GM23338 (cell line): Measurements from ENCODE around the gene ATP12A. TPM values are rescaled to one million over a fixed set of nuclear protein-coding genes. Genes with fewer than 3 reads are reported as not detected.

ENCODE experiments used
- ATAC-seq: fragments of 200-7000 bp; cut with Tn5 transposase; 3 replicates; pipeline ENCODE4 v1.9.1; 2020
- DNase-seq: peaks from one replicate; pipeline ENCODE4 v3.0.0-alpha.2; 2015; ENCODE audit warnings: low spot score
- H2AFZ ChIP-seq: fragments of 200-600 bp; sonication (generic); 2 replicates; pipeline ENCODE4 v1.8.0; 2016; ENCODE audit warnings: antibody characterized with exemption, mild to moderate bottlenecking, moderate library complexity
- H3F3A ChIP-seq: fragments of 200-600 bp; sonication (generic); replicated peaks from 2 replicates; pipeline ENCODE4 v1.8.0; 2017; ENCODE audit warnings: antibody characterized with exemption, mixed run types, low read depth
- H3K27ac ChIP-seq: fragments of 200-600 bp; sonication (generic); 2 replicates; pipeline ENCODE4 v1.6.1; 2016; ENCODE audit warnings: low read depth
- H3K27me3 ChIP-seq: fragments of 200-600 bp; sonication (generic); 2 replicates; pipeline ENCODE4 v1.8.0; 2016; ENCODE audit warnings: mild to moderate bottlenecking, mixed run types, moderate library complexity; ENCODE audit not compliant: insufficient read depth
- H3K36me3 ChIP-seq: fragments of 200-600 bp; sonication (generic); 2 replicates; pipeline ENCODE4 v1.8.0; 2016; ENCODE audit warnings: mild to moderate bottlenecking; ENCODE audit not compliant: insufficient read depth
- H3K4me1 ChIP-seq: fragments of 200-600 bp; sonication (generic); 2 replicates; pipeline ENCODE4 v1.8.0; 2016; ENCODE audit warnings: mild to moderate bottlenecking, moderate library complexity; ENCODE audit not compliant: insufficient read depth
- H3K4me2 ChIP-seq: fragments of 200-600 bp; sonication (generic); 2 replicates; pipeline ENCODE4 v1.7.1; 2017; ENCODE audit warnings: mixed run types
- H3K4me3 ChIP-seq: fragments of 200-600 bp; sonication (generic); 2 replicates; pipeline ENCODE4 v1.6.1; 2016; ENCODE audit warnings: mixed run types
- H3K79me2 ChIP-seq: fragments of 200-600 bp; sonication (generic); replicated peaks from 2 replicates; pipeline ENCODE4 v1.8.0; 2017; ENCODE audit warnings: mild to moderate bottlenecking; ENCODE audit not compliant: insufficient read depth
- H3K9me2 ChIP-seq: fragments of 200-600 bp; sonication (generic); 2 replicates; pipeline ENCODE4 v1.8.0; 2017; ENCODE audit not compliant: insufficient read depth
- H4K20me1 ChIP-seq: fragments of 200-600 bp; sonication (generic); replicated peaks from 2 replicates; pipeline ENCODE4 v1.8.0; 2017; ENCODE audit warnings: mild to moderate bottlenecking; ENCODE audit not compliant: insufficient read depth
- H3K27ac Mint-ChIP-seq: 2 replicates; pipeline ENCODE4 v1.8.0; 2020; ENCODE audit warnings: inconsistent platforms, mild to moderate bottlenecking, moderate library complexity, mixed read lengths
- H3K27me3 Mint-ChIP-seq: 3 replicates; pipeline ENCODE4 v1.8.0; 2022; ENCODE audit warnings: low read depth, mild to moderate bottlenecking, moderate library complexity, mixed read lengths, inconsistent platforms; ENCODE audit not compliant: insufficient read depth, poor library complexity
- H3K36me3 Mint-ChIP-seq: 3 replicates; pipeline ENCODE4 v1.8.0; 2021; ENCODE audit warnings: low read depth, mild to moderate bottlenecking, inconsistent platforms, moderate library complexity, mixed read lengths
- H3K4me1 Mint-ChIP-seq: 3 replicates; pipeline ENCODE4 v1.8.0; 2020; ENCODE audit warnings: mild to moderate bottlenecking, inconsistent platforms, mixed read lengths
- H3K4me3 Mint-ChIP-seq: 3 replicates; pipeline ENCODE4 v1.8.0; 2021; ENCODE audit warnings: moderate library complexity, mild to moderate bottlenecking, inconsistent platforms, mixed read lengths
- H3K9me3 Mint-ChIP-seq: 3 replicates; pipeline ENCODE4 v1.8.0; 2020; ENCODE audit warnings: moderate library complexity, mild to moderate bottlenecking, inconsistent platforms, mixed read lengths
- CREB1 ChIP-seq: fragments of 250-450 bp; sonication (Bioruptor Pico); IDR thresholded peaks from 2 replicates; pipeline ENCODE4 v1.5.0; 2020; ENCODE audit warnings: low read depth, mild to moderate bottlenecking, moderate library complexity
- ETS1 ChIP-seq: IDR thresholded peaks from 2 replicates; pipeline ENCODE4 v1.6.1; 2016; ENCODE audit warnings: antibody characterized with exemption
- EZH2 ChIP-seq: fragments of 200-600 bp; sonication (generic); IDR thresholded peaks from one replicate; pipeline ENCODE4 v1.8.0; 2017; ENCODE audit warnings: antibody characterized with exemption, mild to moderate bottlenecking, low read depth; ENCODE audit not compliant: unreplicated experiment
- EZH2phosphoT487 ChIP-seq: fragments of 200-600 bp; sonication (generic); IDR thresholded peaks from one replicate; pipeline ENCODE4 v1.8.1; 2018; ENCODE audit warnings: antibody characterized with exemption; ENCODE audit not compliant: unreplicated experiment
- JUNB ChIP-seq: IDR thresholded peaks from one replicate; pipeline ENCODE4 v1.6.1; 2016; ENCODE audit warnings: antibody characterized with exemption; ENCODE audit not compliant: unreplicated experiment
- NANOG ChIP-seq: IDR thresholded peaks from 2 replicates; pipeline ENCODE4 v1.6.1; 2016; ENCODE audit warnings: antibody characterized with exemption, borderline replicate concordance
- POLR2AphosphoS5 ChIP-seq: IDR thresholded peaks from 2 replicates; pipeline ENCODE4 v1.6.1; 2016; ENCODE audit warnings: antibody characterized with exemption, low read depth
- STAT1 ChIP-seq: IDR thresholded peaks from one replicate; pipeline ENCODE4 v1.6.1; 2016; ENCODE audit warnings: antibody characterized with exemption; ENCODE audit not compliant: unreplicated experiment
- ZNF114 ChIP-seq: fragments of 250-450 bp; sonication (Bioruptor Pico); IDR thresholded peaks from 2 replicates; pipeline ENCODE4 v1.5.0; 2020; ENCODE audit warnings: mild to moderate bottlenecking, moderate library complexity
- polyA plus RNA-seq: library from polyadenylated mRNA; unstranded; fragments of >200 nt; fragmentation: Nextera tagmentation; extraction: Ambion mirVana; gene quantifications from 2 replicates; pipeline ENCODE4 v1.2.1, GENCODE V29; 2016
- total RNA-seq: library from RNA; depleted of rRNA; stranded (reverse); fragments of >200 nt; shearing (Covaris generic); gene quantifications from 2 replicates; pipeline ENCODE4 v1.2.3, GENCODE V29; 2014
- TF ChIP-seq, protein P1 (sequence below): fragments of 250-450 bp; sonication (Bioruptor Pico); IDR thresholded peaks from 2 replicates; pipeline ENCODE4 v1.5.0; 2020; ENCODE audit warnings: mild to moderate bottlenecking, moderate library complexity
- TF ChIP-seq, protein P2 (sequence below): IDR thresholded peaks from one replicate; pipeline ENCODE4 v1.6.1; 2018; ENCODE audit warnings: antibody characterized with exemption; ENCODE audit not compliant: unreplicated experiment

The ATP12A gene
- total and polyA plus RNA-seq, 2 experiments from 2014 or later, result 0.40 to 1.0 TPM

DNA sequence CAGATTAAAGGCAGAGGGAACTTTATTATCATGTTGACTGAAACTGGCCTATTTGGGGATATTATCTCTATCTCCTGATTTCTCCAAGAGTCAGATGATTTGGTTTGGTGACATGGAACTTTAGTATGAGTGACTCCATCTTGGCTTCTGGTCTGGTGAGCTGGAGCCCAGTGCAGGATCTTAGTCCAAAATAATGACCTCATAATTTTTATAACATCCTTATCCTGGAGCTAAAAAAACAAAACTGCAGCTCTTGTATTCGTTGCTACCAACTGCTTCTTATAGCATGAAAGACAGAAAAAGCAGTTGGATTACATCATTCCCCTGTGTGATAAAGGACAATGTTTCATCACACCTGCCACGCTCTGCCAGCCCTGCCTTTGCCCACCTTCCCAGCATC, 44.5 kb downstream of the ATP12A start (continued):
- TF ChIP-seq, protein P1, sequence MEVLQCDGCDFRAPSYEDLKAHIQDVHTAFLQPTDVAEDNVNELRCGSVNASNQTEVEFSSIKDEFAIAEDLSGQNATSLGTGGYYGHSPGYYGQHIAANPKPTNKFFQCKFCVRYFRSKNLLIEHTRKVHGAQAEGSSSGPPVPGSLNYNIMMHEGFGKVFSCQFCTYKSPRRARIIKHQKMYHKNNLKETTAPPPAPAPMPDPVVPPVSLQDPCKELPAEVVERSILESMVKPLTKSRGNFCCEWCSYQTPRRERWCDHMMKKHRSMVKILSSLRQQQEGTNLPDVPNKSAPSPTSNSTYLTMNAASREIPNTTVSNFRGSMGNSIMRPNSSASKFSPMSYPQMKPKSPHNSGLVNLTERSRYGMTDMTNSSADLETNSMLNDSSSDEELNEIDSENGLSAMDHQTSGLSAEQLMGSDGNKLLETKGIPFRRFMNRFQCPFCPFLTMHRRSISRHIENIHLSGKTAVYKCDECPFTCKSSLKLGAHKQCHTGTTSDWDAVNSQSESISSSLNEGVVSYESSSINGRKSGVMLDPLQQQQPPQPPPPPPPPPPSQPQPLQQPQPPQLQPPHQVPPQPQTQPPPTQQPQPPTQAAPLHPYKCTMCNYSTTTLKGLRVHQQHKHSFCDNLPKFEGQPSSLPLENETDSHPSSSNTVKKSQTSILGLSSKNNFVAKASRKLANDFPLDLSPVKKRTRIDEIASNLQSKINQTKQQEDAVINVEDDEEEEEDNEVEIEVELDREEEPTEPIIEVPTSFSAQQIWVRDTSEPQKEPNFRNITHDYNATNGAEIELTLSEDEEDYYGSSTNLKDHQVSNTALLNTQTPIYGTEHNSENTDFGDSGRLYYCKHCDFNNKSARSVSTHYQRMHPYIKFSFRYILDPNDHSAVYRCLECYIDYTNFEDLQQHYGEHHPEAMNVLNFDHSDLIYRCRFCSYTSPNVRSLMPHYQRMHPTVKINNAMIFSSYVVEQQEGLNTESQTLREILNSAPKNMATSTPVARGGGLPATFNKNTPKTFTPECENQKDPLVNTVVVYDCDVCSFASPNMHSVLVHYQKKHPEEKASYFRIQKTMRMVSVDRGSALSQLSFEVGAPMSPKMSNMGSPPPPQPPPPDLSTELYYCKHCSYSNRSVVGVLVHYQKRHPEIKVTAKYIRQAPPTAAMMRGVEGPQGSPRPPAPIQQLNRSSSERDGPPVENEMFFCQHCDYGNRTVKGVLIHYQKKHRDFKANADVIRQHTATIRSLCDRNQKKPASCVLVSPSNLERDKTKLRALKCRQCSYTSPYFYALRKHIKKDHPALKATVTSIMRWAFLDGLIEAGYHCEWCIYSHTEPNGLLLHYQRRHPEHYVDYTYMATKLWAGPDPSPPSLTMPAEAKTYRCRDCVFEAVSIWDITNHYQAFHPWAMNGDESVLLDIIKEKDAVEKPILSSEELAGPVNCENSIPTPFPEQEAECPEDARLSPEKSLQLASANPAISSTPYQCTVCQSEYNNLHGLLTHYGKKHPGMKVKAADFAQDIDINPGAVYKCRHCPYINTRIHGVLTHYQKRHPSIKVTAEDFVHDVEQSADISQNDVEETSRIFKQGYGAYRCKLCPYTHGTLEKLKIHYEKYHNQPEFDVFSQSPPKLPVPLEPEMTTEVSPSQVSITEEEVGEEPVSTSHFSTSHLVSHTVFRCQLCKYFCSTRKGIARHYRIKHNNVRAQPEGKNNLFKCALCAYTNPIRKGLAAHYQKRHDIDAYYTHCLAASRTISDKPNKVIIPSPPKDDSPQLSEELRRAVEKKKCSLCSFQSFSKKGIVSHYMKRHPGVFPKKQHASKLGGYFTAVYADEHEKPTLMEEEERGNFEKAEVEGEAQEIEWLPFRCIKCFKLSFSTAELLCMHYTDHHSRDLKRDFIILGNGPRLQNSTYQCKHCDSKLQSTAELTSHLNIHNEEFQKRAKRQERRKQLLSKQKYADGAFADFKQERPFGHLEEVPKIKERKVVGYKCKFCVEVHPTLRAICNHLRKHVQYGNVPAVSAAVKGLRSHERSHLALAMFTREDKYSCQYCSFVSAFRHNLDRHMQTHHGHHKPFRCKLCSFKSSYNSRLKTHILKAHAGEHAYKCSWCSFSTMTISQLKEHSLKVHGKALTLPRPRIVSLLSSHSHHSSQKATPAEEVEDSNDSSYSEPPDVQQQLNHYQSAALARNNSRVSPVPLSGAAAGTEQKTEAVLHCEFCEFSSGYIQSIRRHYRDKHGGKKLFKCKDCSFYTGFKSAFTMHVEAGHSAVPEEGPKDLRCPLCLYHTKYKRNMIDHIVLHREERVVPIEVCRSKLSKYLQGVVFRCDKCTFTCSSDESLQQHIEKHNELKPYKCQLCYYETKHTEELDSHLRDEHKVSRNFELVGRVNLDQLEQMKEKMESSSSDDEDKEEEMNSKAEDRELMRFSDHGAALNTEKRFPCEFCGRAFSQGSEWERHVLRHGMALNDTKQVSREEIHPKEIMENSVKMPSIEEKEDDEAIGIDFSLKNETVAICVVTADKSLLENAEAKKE (CRISPR knock-in tag), result no peak

- Histone ChIP-seq H3F3A (no peaks in the 10 kb centered on the region), H3K4me2 (no peak overlapping the region), H3K36me3 (no peaks in the 10 kb centered on the region), H3K4me3 (no peak overlapping the region), H4K20me1 (no peaks in the 10 kb centered on the region), H3K27me3 (no peaks in the 10 kb centered on the region), H3K4me1 (no peaks in the 10 kb centered on the region), H3K79me2 (no peaks in the 10 kb centered on the region), H2AFZ (no peak overlapping the region), H3K9me2 (no peaks in the 10 kb centered on the region), H3K27ac (no peak overlapping the region)
- Mint-ChIP-seq H3K9me3 (no peaks in the 10 kb centered on the region; the same call in 2 of the 3 replicates), H3K36me3 (no peaks in the 10 kb centered on the region), H3K4me1 (no peaks in the 10 kb centered on the region), H3K27ac (no peak overlapping the region), H3K4me3 (no peak overlapping the region), H3K27me3 (no peaks in the 10 kb centered on the region)
- TF ChIP-seq, protein P2, sequence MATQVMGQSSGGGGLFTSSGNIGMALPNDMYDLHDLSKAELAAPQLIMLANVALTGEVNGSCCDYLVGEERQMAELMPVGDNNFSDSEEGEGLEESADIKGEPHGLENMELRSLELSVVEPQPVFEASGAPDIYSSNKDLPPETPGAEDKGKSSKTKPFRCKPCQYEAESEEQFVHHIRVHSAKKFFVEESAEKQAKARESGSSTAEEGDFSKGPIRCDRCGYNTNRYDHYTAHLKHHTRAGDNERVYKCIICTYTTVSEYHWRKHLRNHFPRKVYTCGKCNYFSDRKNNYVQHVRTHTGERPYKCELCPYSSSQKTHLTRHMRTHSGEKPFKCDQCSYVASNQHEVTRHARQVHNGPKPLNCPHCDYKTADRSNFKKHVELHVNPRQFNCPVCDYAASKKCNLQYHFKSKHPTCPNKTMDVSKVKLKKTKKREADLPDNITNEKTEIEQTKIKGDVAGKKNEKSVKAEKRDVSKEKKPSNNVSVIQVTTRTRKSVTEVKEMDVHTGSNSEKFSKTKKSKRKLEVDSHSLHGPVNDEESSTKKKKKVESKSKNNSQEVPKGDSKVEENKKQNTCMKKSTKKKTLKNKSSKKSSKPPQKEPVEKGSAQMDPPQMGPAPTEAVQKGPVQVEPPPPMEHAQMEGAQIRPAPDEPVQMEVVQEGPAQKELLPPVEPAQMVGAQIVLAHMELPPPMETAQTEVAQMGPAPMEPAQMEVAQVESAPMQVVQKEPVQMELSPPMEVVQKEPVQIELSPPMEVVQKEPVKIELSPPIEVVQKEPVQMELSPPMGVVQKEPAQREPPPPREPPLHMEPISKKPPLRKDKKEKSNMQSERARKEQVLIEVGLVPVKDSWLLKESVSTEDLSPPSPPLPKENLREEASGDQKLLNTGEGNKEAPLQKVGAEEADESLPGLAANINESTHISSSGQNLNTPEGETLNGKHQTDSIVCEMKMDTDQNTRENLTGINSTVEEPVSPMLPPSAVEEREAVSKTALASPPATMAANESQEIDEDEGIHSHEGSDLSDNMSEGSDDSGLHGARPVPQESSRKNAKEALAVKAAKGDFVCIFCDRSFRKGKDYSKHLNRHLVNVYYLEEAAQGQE, result no peak
- TF ChIP-seq STAT1, result no peak
- no peak for TF ChIP-seq NANOG
- no peak for TF ChIP-seq EZH2phosphoT487
- no peak for TF ChIP-seq ETS1
- no peak for TF ChIP-seq EZH2
- no peak for TF ChIP-seq CREB1 (CRISPR knock-in tag)
- no peak for TF ChIP-seq ZNF114 (CRISPR knock-in tag)
- no peak for TF ChIP-seq JUNB
- TF ChIP-seq POLR2AphosphoS5, result no peak
- DNase-seq (no peak), ATAC-seq (no peak)
Measured at GRCh38 chr13:24725379-24725778, 45.2 kb downstream of the ATP12A start.
